Pancreas (tissue), 10 donors: ENCODE results near the gene SAFB. TPM values are rescaled to one million over a fixed set of nuclear protein-coding genes. Genes with fewer than 3 reads are reported as not detected.

Source experiments
- ATAC-seq, 4 donors: fragments of 200-7000 bp; cut with Tn5 transposase; one replicate each; pipeline versions ENCODE4 v1.8.0 to v1.9.1; 2020; ENCODE audit warnings: mild to moderate bottlenecking in 4 of 4, moderate library complexity in 4 of 4
- DNase-seq, 6 donors: peaks; one replicate each; pipeline ENCODE4 v3.0.0-alpha.2; 2020
- FAIRE-seq: peaks from 2 replicates; lab custom pipeline; 2012; peaks lifted over from hg19 to GRCh38; lab: Jason Lieb, UNC
- H3K27ac ChIP-seq, 4 donors: fragments of 200-600 bp; sonication (generic); 1 replicate in 3 of 4; 2 replicates in 1 of 4; pipeline versions ENCODE4 v1.5.0 to v1.8.0; 2020
- H3K27me3 ChIP-seq, 4 donors: fragments of 200-600 bp; one replicate each; pipeline ENCODE4 v1.8.0; 2021
- H3K36me3 ChIP-seq, 3 donors: fragments of 200-600 bp; sonication (generic) in 1 of 3; one replicate each; pipeline versions ENCODE4 v1.5.0 to v1.8.0; 2020 to 2021
- H3K4me1 ChIP-seq, 3 donors: fragments of 200-600 bp; one replicate each; pipeline ENCODE4 v1.8.0; 2021
- H3K4me3 ChIP-seq, 4 donors: fragments of 200-600 bp; sonication (generic) in 2 of 4; one replicate each; pipeline versions ENCODE4 v1.5.0 to v1.8.0; 2020 to 2021
- H3K9me3 ChIP-seq, 4 donors: fragments of 200-600 bp; one replicate each; pipeline ENCODE4 v1.8.0; 2021
- CTCF ChIP-seq, 4 donors: fragments of 200-600 bp; sonication (generic) in 3 of 4; IDR thresholded peaks; one replicate each; pipeline versions ENCODE4 v1.5.0 to v1.8.0; 2021; ENCODE audit warnings: antibody characterized with exemption in 4 of 4
- WGBS, 2 donors: extraction: QIAGEN DNeasy Blood & Tissue Kit; methylation state at CpG; one replicate each; pipeline ENCODE4 v1.1.7; 2013; 5-methylcytosine and 5-hydroxymethylcytosine counted together
- intact Hi-C, 3 donors: fragments of 100-400 bp; cut with DNase I; formaldehyde crosslinking; loops; one replicate each; pipeline versions ENCODE4 v1.11.1 to v1.14.2; 2022
- polyA plus RNA-seq, 2 donors: library from polyadenylated mRNA; stranded (reverse); fragments of 200-250 nt; gene quantifications; one replicate each; pipeline ENCODE4 v1.2.3, GENCODE V29; 2013
- total RNA-seq, 6 donors: library from RNA; stranded (reverse); fragmentation: NEBNext Ultra II Directional in 4 of 6; extraction: Animal tissue kit (Norgen Biotek cat#: 25700) in 4 of 6; gene quantifications; one replicate each; pipeline versions ENCODE4 v1.2.1 to v1.2.4, GENCODE V29; 2021 to 2023
- donor health status: healthy with polysubstance abuse.
- donor health status: DM: no; HTN: no; CAD: no; lungs with moderate emphysema.
- donor health status: DM: no; HTN: no; CAD: no.
- donor health status: control.
- donor health status: control.
- donor health status: Bipolar disorder and iron deficiency.
- donor health status: DM: yes; HTN: yes; CAD: no.
- donor health status: DM: no; HTN: no; CAD: no.
- donor health status: DM: no; HTN: no; CAD: no.
- donor health status: DM: yes; HTN: yes; CAD: no.

Gene SAFB
- total and polyA plus RNA-seq, 8 donors, result 28.9 to 84.3 (median 42.7) TPM

- TF ChIP-seq CTCF (IDR thresholded peaks at IDR 0.05), result no peak
- no peaks in the 10 kb centered on the region for H3K27me3 ChIP-seq
- FAIRE-seq, result no peak
- intact Hi-C loops, result no loop called here
- H3K36me3 ChIP-seq, result peaks cover 0 to 53% (median 39%) of the 10 kb centered on the region in 3 donors
- ATAC-seq, result no peak
- 90 to 92% methylated on average over 34 to 37 of the region's 39 CpGs for WGBS, 2 donors
- H3K4me1 ChIP-seq, result peaks cover 0 to 7% (median 6%) of the 10 kb centered on the region in 3 donors
- H3K4me3 ChIP-seq, result no peak overlapping the region
- no peak overlapping the region for H3K27ac ChIP-seq
- peak in 4 of 6 donors; percentile 28 to 84 (median 59) for DNase-seq
- no peaks in the 10 kb centered on the region for H3K9me3 ChIP-seq
Measured at GRCh38 chr19:5693195-5694166, 70.6 kb downstream of the SAFB start.

- FAIRE-seq, result no peak
- 93 to 96% methylated on average over 45 of the region's 45 CpGs for WGBS, 2 donors
- H3K4me3 ChIP-seq, result no peak overlapping the region
- no peaks in the 10 kb centered on the region for H3K9me3 ChIP-seq
- no peak for TF ChIP-seq CTCF (IDR thresholded peaks at IDR 0.05)
- no peak overlapping the region for H3K27ac ChIP-seq
- no peaks in the 10 kb centered on the region for H3K27me3 ChIP-seq
- peaks cover 0 to 7% (median 6%) of the 10 kb centered on the region in 3 donors for H3K4me1 ChIP-seq
- DNase-seq, result peak in 4 of 6 donors; percentile 21 to 77 (median 52)
- intact Hi-C loops, result no loop called here
- H3K36me3 ChIP-seq, result peaks cover 0 to 62% (median 46%) of the 10 kb centered on the region in 3 donors
- ATAC-seq, result no peak
Measured at GRCh38 chr19:5694167-5694955, 71.5 kb downstream of the SAFB start.

GRCh38 chr19:5694956-5695648, 72.2 kb downstream of the SAFB start:
- WGBS, 2 donors, result 93 to 97% methylated on average over 8 of the region's 8 CpGs
- Histone ChIP-seq H3K9me3 (no peaks in the 10 kb centered on the region), H3K4me3 (no peak overlapping the region), H3K36me3 (peaks cover 0 to 70% (median 46%) of the 10 kb centered on the region in 3 donors), H3K27me3 (no peaks in the 10 kb centered on the region), H3K27ac (no peak overlapping the region), H3K4me1 (peaks cover 0 to 7% (median 6%) of the 10 kb centered on the region in 3 donors)
- TF ChIP-seq CTCF (IDR thresholded peaks at IDR 0.05), result no peak
- FAIRE-seq (no peak), ATAC-seq (no peak), DNase-seq (no peak)
- intact Hi-C loops, result no loop called here

GRCh38 chr19:5695649-5696195, 72.8 kb downstream of the SAFB start:
- no peaks in the 10 kb centered on the region for H3K27me3 ChIP-seq
- H3K36me3 ChIP-seq, result peaks cover 0 to 76% (median 46%) of the 10 kb centered on the region in 3 donors
- ATAC-seq, result no peak
- DNase-seq, result peak in 2 of 6 donors; percentile 41 to 56
- intact Hi-C loops, result no loop called here
- H3K27ac ChIP-seq, result no peak overlapping the region
- WGBS, 2 donors, result 85% methylated on average over 28 of the region's 28 CpGs
- peaks cover 0 to 7% (median 6%) of the 10 kb centered on the region in 3 donors for H3K4me1 ChIP-seq
- H3K9me3 ChIP-seq, result no peaks in the 10 kb centered on the region
- no peak for TF ChIP-seq CTCF (IDR thresholded peaks at IDR 0.05)
- FAIRE-seq, result no peak
- no peak overlapping the region for H3K4me3 ChIP-seq
